ENCODE measurements around the gene SFMBT1. TPM values are rescaled to one million over a fixed set of nuclear protein-coding genes. Genes with fewer than 3 reads are reported as not detected.

The SFMBT1 gene
- total and polyA plus RNA-seq, 2 experiments from 2014 or later = 8.5 to 18.1 TPM

DNA sequence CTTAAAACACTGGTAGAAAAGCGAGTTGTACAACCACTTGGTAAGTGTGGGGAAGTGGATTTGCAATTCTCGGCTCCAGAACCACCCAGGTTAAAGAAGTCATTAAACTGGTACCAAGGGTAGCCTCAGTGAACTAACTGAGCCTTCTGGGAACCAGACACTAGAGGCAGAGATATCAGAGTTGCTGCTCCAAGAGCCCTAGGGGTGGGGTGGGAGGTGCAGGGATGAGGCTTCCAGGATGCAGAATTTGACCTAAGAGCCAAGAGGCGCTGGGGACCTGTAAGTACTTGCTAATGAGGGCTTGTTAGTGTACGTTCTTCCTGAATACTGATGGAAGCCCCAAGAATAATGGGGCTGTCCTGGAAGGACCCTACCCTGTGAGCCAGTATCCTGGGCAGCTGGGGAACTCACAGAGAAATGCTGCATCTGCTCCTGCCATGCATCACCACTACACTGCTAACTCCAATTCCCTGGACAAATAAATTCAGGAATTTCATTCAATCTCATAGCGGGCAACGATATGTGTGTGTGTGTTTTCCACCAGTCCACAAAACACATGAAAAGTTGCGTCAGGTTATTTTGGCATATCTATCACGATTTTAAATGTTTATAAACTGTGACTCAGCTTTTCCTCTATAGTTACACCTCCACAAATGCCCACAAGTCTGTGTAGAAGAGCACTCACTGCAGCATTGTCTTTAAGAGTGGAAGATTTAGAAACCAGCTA, 172.3 kb downstream of the SFMBT1 start:
- Histone ChIP-seq H3K4me2 (no peak overlapping the region), H3K79me2 (peaks cover 30% of the 10 kb centered on the region), H2AFZ (no peak overlapping the region), H3K36me3 (replicated peaks; ENCODE audit: insufficient read depth, low read depth) (no peaks in the 10 kb centered on the region), H3K9me3 (ENCODE audit: low read depth) (no peaks in the 10 kb centered on the region), H3K27ac (no peak overlapping the region), H3K4me3 (no peak overlapping the region), H4K20me1 (ENCODE audit: insufficient read depth, poor library complexity, severe bottlenecking) (no peaks in the 10 kb centered on the region), H3K4me1 (ENCODE audit: insufficient read depth) (no peaks in the 10 kb centered on the region), H3K27me3 (no peaks in the 10 kb centered on the region), H3K9me2 (replicated peaks; ENCODE audit: insufficient read depth) (no peaks in the 10 kb centered on the region)
- TF ChIP-seq, protein P1, sequence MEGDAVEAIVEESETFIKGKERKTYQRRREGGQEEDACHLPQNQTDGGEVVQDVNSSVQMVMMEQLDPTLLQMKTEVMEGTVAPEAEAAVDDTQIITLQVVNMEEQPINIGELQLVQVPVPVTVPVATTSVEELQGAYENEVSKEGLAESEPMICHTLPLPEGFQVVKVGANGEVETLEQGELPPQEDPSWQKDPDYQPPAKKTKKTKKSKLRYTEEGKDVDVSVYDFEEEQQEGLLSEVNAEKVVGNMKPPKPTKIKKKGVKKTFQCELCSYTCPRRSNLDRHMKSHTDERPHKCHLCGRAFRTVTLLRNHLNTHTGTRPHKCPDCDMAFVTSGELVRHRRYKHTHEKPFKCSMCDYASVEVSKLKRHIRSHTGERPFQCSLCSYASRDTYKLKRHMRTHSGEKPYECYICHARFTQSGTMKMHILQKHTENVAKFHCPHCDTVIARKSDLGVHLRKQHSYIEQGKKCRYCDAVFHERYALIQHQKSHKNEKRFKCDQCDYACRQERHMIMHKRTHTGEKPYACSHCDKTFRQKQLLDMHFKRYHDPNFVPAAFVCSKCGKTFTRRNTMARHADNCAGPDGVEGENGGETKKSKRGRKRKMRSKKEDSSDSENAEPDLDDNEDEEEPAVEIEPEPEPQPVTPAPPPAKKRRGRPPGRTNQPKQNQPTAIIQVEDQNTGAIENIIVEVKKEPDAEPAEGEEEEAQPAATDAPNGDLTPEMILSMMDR (IDR thresholded peaks at IDR 0.05; ENCODE audit: poor library complexity) = no peak
- TF ChIP-seq EZH2phosphoT487 (IDR thresholded peaks at IDR 0.05; ENCODE audit: low read depth, severe bottlenecking, unreplicated experiment) = no peak
- no peak for TF ChIP-seq EZH2 (IDR thresholded peaks at IDR 0.05; ENCODE audit: borderline replicate concordance)
- 90% methylated on average over 8 of the region's 8 CpGs for WGBS (ENCODE audit: low lambda C conversion rate, missing lambda C conversion rate)
- DNase-seq (ENCODE audit: low spot score) = no peak

DNA sequence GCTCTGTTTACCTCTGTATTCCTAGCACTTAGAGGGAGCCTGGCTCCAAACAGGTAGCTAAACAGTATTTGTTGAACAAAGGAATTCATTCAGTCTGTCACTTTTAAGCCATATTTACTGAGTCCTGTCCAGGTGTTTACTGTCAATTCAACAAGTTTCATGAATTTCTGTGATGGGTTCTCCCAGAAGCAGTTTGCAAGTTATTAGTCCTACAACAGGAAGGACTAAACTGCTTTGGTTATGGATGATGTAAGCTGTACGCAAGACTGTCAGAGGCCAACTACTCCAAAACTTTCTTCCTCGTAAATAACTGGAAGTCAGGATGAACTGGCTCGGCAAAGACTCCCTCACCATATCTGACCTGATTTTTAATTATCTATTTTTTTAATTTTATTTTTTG, 173.6 kb downstream of the SFMBT1 start:
- no peak overlapping the region for H3K27ac ChIP-seq
- no peaks in the 10 kb centered on the region for H3K9me3 ChIP-seq (ENCODE audit: low read depth)
- no peak overlapping the region for H3K4me3 ChIP-seq
- no peak for TF ChIP-seq EZH2phosphoT487 (IDR thresholded peaks at IDR 0.05; ENCODE audit: low read depth, severe bottlenecking, unreplicated experiment)
- TF ChIP-seq, protein P1 (IDR thresholded peaks at IDR 0.05; ENCODE audit: poor library complexity) = no peak
- DNase-seq (ENCODE audit: low spot score) = no peak
- H3K79me2 ChIP-seq = peaks cover 28% of the 10 kb centered on the region
- 88% methylated on average over 3 of the region's 3 CpGs for WGBS (ENCODE audit: low lambda C conversion rate, missing lambda C conversion rate)
- no peaks in the 10 kb centered on the region for H3K36me3 ChIP-seq (replicated peaks; ENCODE audit: insufficient read depth, low read depth)
- no peak overlapping the region for H3K4me2 ChIP-seq
- no peaks in the 10 kb centered on the region for H3K27me3 ChIP-seq
- no peaks in the 10 kb centered on the region for H4K20me1 ChIP-seq (ENCODE audit: insufficient read depth, poor library complexity, severe bottlenecking)
- no peak overlapping the region for H2AFZ ChIP-seq
- no peaks in the 10 kb centered on the region for H3K9me2 ChIP-seq (replicated peaks; ENCODE audit: insufficient read depth)
- no peaks in the 10 kb centered on the region for H3K4me1 ChIP-seq (ENCODE audit: insufficient read depth)

DNA sequence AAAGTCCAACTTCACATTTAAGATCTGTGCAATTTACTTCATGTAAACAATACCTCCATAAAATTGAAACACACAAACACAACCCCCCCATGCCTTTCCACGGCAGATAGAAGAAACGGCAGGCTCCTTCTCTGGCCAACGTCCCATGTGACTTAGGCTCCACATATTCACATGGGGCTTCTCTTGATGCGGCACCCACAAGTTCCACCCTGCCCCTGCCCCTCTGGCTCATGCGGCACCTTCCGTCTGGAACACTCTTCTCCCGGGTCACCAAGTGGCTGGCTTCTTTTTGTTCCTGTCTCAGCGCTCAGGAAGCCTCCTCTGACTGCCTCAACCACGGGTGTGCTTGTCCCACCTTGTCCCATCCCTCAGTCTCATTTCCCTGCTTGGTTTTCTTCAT, 174.1 kb downstream of the SFMBT1 start:
- DNase-seq (ENCODE audit: low spot score) = no peak
- Histone ChIP-seq H4K20me1 (ENCODE audit: insufficient read depth, poor library complexity, severe bottlenecking) (no peaks in the 10 kb centered on the region), H3K79me2 (peaks cover 28% of the 10 kb centered on the region), H3K9me2 (replicated peaks; ENCODE audit: insufficient read depth) (no peaks in the 10 kb centered on the region), H3K27ac (no peak overlapping the region), H3K4me3 (no peak overlapping the region), H3K9me3 (ENCODE audit: low read depth) (no peaks in the 10 kb centered on the region), H3K4me1 (ENCODE audit: insufficient read depth) (no peaks in the 10 kb centered on the region), H3K27me3 (no peaks in the 10 kb centered on the region), H2AFZ (no peak overlapping the region), H3K36me3 (replicated peaks; ENCODE audit: insufficient read depth, low read depth) (no peaks in the 10 kb centered on the region), H3K4me2 (no peak overlapping the region)
- WGBS (ENCODE audit: low lambda C conversion rate, missing lambda C conversion rate) = 82% methylated on average over 9 of the region's 9 CpGs
- TF ChIP-seq, protein P1 (IDR thresholded peaks at IDR 0.05; ENCODE audit: poor library complexity) = no peak
- TF ChIP-seq EZH2phosphoT487 (IDR thresholded peaks at IDR 0.05; ENCODE audit: low read depth, severe bottlenecking, unreplicated experiment) (no peak), EZH2 (IDR thresholded peaks at IDR 0.05; ENCODE audit: borderline replicate concordance) (no peak)

Measured in hepatocyte (in vitro differentiated cells).